DND-41 (cell line): ENCODE measurements around the gene PLA2G15.

Source experiments
- EZH2 ChIP-seq: IDR thresholded peaks from 3 replicates; pipeline ENCODE4 v1.6.1; 2012; ENCODE audit warnings: borderline replicate concordance, low read depth, mild to moderate bottlenecking, moderate library complexity, low read length, inconsistent platforms; ENCODE audit not compliant: severe bottlenecking
- TF ChIP-seq, protein P1 (sequence below): IDR thresholded peaks from 2 replicates; pipeline ENCODE4 v1.5.1; 2012; ENCODE audit warnings: borderline replicate concordance, low read length, moderate library complexity, mild to moderate bottlenecking; ENCODE audit not compliant: poor library complexity, severe bottlenecking; ENCODE audit errors: extremely low read depth

DNA sequence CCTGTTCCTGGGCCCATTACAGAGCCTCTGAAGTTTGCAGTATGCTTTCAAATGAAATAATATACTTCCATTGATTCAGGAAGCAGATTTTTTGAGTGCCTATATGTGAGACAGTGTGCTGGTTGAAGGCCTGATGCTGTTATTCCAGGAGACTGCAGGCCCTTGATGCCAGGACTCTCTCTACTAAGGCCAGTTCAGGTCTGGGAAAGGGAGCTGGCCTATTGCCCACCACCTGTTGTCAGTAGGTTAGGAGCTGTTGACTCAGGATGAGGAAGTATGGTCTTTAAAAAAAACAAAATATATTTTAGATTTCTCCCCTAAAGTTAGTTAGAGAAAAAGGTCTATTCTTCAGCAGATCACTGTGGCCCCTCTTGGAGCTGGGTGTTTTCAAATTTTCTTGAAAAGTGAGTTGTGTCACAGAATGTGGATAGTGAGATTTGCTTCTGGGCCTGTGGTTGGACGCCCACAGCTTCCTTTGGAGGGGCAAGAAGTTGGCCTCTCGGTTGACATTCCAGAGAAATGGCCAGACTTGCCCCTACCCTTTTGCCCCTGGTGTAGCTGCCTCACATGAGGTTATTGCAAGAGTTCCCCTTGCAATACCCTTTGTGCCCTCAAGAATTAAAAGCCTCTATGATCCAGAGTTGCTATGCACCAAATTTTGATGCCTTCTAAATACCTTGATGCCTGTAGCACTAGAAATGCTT is 17.2 kb upstream of the PLA2G15 start:
- TF ChIP-seq, protein P1, sequence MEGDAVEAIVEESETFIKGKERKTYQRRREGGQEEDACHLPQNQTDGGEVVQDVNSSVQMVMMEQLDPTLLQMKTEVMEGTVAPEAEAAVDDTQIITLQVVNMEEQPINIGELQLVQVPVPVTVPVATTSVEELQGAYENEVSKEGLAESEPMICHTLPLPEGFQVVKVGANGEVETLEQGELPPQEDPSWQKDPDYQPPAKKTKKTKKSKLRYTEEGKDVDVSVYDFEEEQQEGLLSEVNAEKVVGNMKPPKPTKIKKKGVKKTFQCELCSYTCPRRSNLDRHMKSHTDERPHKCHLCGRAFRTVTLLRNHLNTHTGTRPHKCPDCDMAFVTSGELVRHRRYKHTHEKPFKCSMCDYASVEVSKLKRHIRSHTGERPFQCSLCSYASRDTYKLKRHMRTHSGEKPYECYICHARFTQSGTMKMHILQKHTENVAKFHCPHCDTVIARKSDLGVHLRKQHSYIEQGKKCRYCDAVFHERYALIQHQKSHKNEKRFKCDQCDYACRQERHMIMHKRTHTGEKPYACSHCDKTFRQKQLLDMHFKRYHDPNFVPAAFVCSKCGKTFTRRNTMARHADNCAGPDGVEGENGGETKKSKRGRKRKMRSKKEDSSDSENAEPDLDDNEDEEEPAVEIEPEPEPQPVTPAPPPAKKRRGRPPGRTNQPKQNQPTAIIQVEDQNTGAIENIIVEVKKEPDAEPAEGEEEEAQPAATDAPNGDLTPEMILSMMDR: no peak
- TF ChIP-seq EZH2: no peak
